HCT116 (cell line): Measurements from ENCODE around the gene SPSB4. TPM values are rescaled to one million over a fixed set of nuclear protein-coding genes. Genes with fewer than 3 reads are reported as not detected.

Experiments used
- ATAC-seq: fragments of 200-7000 bp; cut with Tn5 transposase; 2 replicates; pipeline ENCODE4 v1.9.1; 2020; ENCODE audit warnings: mild to moderate bottlenecking, moderate library complexity
- BruUV-seq: library from RNA; stranded (reverse); fragments of 400-500 nt; replicated peaks from 2 replicates; lab custom pipeline; 2021; lab: Mats Ljungman, UMichigan
- CTCF ChIA-PET: fragments of 300-600 bp; sonication (Branson Sonifier 250); formaldehyde crosslinking; loops from one replicate; lab custom pipeline; 2021; ENCODE audit warnings: antibody characterized with exemption; lab: Charles Lee
- POLR2A ChIA-PET: fragments of 300-600, 350-600 bp; sonication (Branson Sonifier 250); formaldehyde crosslinking; loops from one replicate; lab custom pipeline; 2021; ENCODE audit warnings: antibody characterized with exemption; lab: Charles Lee
- RAD21 ChIA-PET, 2 experiments: fragments of 300-600 bp; sonication (Branson Sonifier 250); formaldehyde crosslinking; loops; one replicate each; lab custom pipeline; 2023; ENCODE audit warnings: low total read pairs in 2 of 2; ENCODE audit not compliant: uncharacterized antibody in 2 of 2, unreplicated experiment in 2 of 2, low non-redundant PET in 1 of 2; lab: Charles Lee
- DNase-seq: peaks from one replicate; pipeline ENCODE4 v3.0.0-alpha.2; 2010; ENCODE audit warnings: low read depth, low spot score
- H2AFZ ChIP-seq: fragments of 200-600 bp; shearing (Covaris generic), sonication (generic); 2 replicates; pipeline ENCODE4 v1.6.1; 2017; ENCODE audit warnings: low read depth, mixed run types, mixed read lengths, antibody characterized with exemption, low read length; ENCODE audit not compliant: poor library complexity, severe bottlenecking
- H3K27ac ChIP-seq: 2 replicates; pipeline ENCODE4 v1.5.1; 2012; ENCODE audit warnings: low read depth, low read length
- H3K27me3 ChIP-seq: fragments of 200-600 bp; sonication (generic); 2 replicates; pipeline ENCODE4 v1.6.1; 2016; ENCODE audit warnings: mixed run types, low read length, mixed read lengths; ENCODE audit not compliant: insufficient read depth
- H3K36me3 ChIP-seq, 2 experiments: fragments of 200-500 bp in 1 of 2; fragments of 200-600 bp in 1 of 2; sonication (Bioruptor generic) in 1 of 2; sonication (generic) in 1 of 2; 2 replicates each; pipeline versions ENCODE4 v1.5.1 to v1.6.1; 2014 to 2016; ENCODE audit warnings: low read length in 2 of 2, inconsistent platforms in 1 of 2, mixed read lengths in 1 of 2, mixed run types in 1 of 2; ENCODE audit not compliant: insufficient read depth in 2 of 2, control insufficient read depth in 1 of 2
- H3K4me1 ChIP-seq, 2 experiments: fragments of 200-600 bp in 1 of 2; sonication (generic) in 1 of 2; 2 replicates each; pipeline versions ENCODE4 v1.5.1 to v1.6.1; 2012 to 2017; ENCODE audit warnings: low read length in 2 of 2, inconsistent platforms in 1 of 2, mild to moderate bottlenecking in 1 of 2, mixed read lengths in 1 of 2, mixed run types in 1 of 2, moderate library complexity in 1 of 2; ENCODE audit not compliant: insufficient read depth in 2 of 2, control insufficient read depth in 1 of 2
- H3K4me2 ChIP-seq: fragments of 200-600 bp; sonication (generic); 2 replicates; pipeline ENCODE4 v1.6.1; 2017; ENCODE audit warnings: mixed run types, low read length, mixed read lengths
- H3K4me3 ChIP-seq, 2 experiments: fragments of 200-600 bp in 1 of 2; sonication (generic) in 1 of 2; replicated peaks in 1 of 2; 2 replicates each; pipeline ENCODE4 v1.5.1; 2011 to 2016; ENCODE audit warnings: low read length in 2 of 2, control low read depth in 1 of 2, low read depth in 1 of 2, mild to moderate bottlenecking in 1 of 2, mixed read lengths in 1 of 2, mixed run types in 1 of 2
- H3K79me2 ChIP-seq: fragments of 200-600 bp; sonication (generic); 2 replicates; pipeline ENCODE4 v1.6.1; 2017; ENCODE audit warnings: mild to moderate bottlenecking, mixed run types, low read length, moderate library complexity, mixed read lengths; ENCODE audit not compliant: insufficient read depth
- H3K9ac ChIP-seq: fragments of 200-600 bp; sonication (generic); 2 replicates; pipeline ENCODE4 v1.6.1; 2016; ENCODE audit warnings: low read length, mixed read lengths
- H3K9me2 ChIP-seq: fragments of 200-600 bp; sonication (generic), shearing (Covaris generic); 2 replicates; pipeline ENCODE4 v1.6.1; 2017; ENCODE audit warnings: mixed run types, mild to moderate bottlenecking, moderate library complexity; ENCODE audit not compliant: insufficient read depth
- H3K9me3 ChIP-seq, 2 experiments: fragments of 200-500 bp in 1 of 2; fragments of 200-600 bp in 1 of 2; sonication (Bioruptor generic) in 1 of 2; sonication (generic) in 1 of 2; 2 replicates each; pipeline ENCODE4 v1.6.1; 2014 to 2017; ENCODE audit warnings: low read length in 2 of 2, mixed read lengths in 2 of 2, inconsistent platforms in 1 of 2, low read depth in 1 of 2, mild to moderate bottlenecking in 1 of 2, mixed run types in 1 of 2, moderate library complexity in 1 of 2; ENCODE audit not compliant: control insufficient read depth in 1 of 2, insufficient read depth in 1 of 2
- H4K20me1 ChIP-seq: fragments of 200-600 bp; sonication (generic), shearing (Covaris generic); 2 replicates; pipeline ENCODE4 v1.6.1; 2017; ENCODE audit warnings: mixed run types, mild to moderate bottlenecking, moderate library complexity; ENCODE audit not compliant: insufficient read depth
- CBX3 ChIP-seq: IDR thresholded peaks from 2 replicates; pipeline ENCODE4 v1.6.1; 2012; ENCODE audit warnings: low read depth
- ELF1 ChIP-seq: IDR thresholded peaks from 2 replicates; pipeline ENCODE4 v1.6.1; 2012; ENCODE audit warnings: low read depth, borderline replicate concordance
- MAX ChIP-seq: IDR thresholded peaks from 2 replicates; pipeline ENCODE4 v1.6.1; 2012
- POLR2A ChIP-seq: IDR thresholded peaks from 2 replicates; pipeline ENCODE4 v1.7.0; 2011; ENCODE audit warnings: borderline replicate concordance; ENCODE audit not compliant: insufficient read depth, insufficient read length; ENCODE audit errors: extremely low read depth
- RAD21 ChIP-seq: IDR thresholded peaks from 2 replicates; pipeline ENCODE4 v1.6.1; 2012; ENCODE audit warnings: low read depth, mild to moderate bottlenecking
- REST ChIP-seq: IDR thresholded peaks from 2 replicates; pipeline ENCODE4 v1.6.1; 2012; ENCODE audit warnings: low read depth
- SIN3A ChIP-seq: IDR thresholded peaks from 2 replicates; pipeline ENCODE4 v1.6.1; 2012; ENCODE audit warnings: low read depth
- SP1 ChIP-seq: IDR thresholded peaks from 2 replicates; pipeline ENCODE4 v1.6.1; 2012; ENCODE audit warnings: low read depth
- TCF7L2 ChIP-seq: IDR thresholded peaks from 2 replicates; pipeline ENCODE4 v1.7.0; 2011; ENCODE audit warnings: borderline replicate concordance, inconsistent platforms; ENCODE audit not compliant: insufficient read depth, insufficient read length; ENCODE audit errors: extremely low read depth
- ZFX ChIP-seq: fragments of 450-650 bp; IDR thresholded peaks from 2 replicates; pipeline ENCODE4 v1.6.1; 2017
- intact Hi-C: fragments of 100-400 bp; cut with micrococcal nuclease; formaldehyde crosslinking; loops from 2 replicates; pipeline ENCODE4 v1.10.0; 2022
- total RNA-seq: library from RNA; stranded (reverse); gene quantifications from one replicate; pipeline ENCODE4 v1.2.1, GENCODE V29; 2021; ENCODE audit not compliant: unreplicated experiment

The SPSB4 gene
- total RNA-seq, 1 experiment from 2014 or later: 0.57 TPM

GRCh38 chr3:141105828-141106628, 54.9 kb downstream of the SPSB4 start (continued):
- TF ChIP-seq REST: no peak
- TF ChIP-seq RAD21: peak; percentile 69
- no peak for TF ChIP-seq ELF1

- H3K4me3 ChIP-seq: no peak overlapping the region
- ChIA-PET CTCF (interaction anchor here (1.1 to 1.7 kb wide), 2 partner anchors 8 to 94 kb away, joined by 6 to 25 read pairs; no protein-coding TSS in a partner anchor), POLR2A (no interaction called here), RAD21 (no interaction called here)
- H3K27me3 ChIP-seq: no peaks in the 10 kb centered on the region
- H3K27ac ChIP-seq: no peak overlapping the region
- ATAC-seq (no peak), DNase-seq (no peak)
- no peak for TF ChIP-seq CBX3
- no peak for TF ChIP-seq MAX
- TF ChIP-seq SIN3A: no peak
- TF ChIP-seq ZFX: no peak
- TF ChIP-seq TCF7L2: no peak
- no peak for TF ChIP-seq SP1
- TF ChIP-seq RAD21: no peak
- no peak for TF ChIP-seq REST
- no peak for TF ChIP-seq POLR2A
- H3K9me2 ChIP-seq: no peaks in the 10 kb centered on the region
- no peaks in the 10 kb centered on the region for H3K36me3 ChIP-seq
- no peak overlapping the region for H3K4me2 ChIP-seq
- H3K4me1 ChIP-seq: no peaks in the 10 kb centered on the region
- no peaks in the 10 kb centered on the region for H3K79me2 ChIP-seq
- no TSS peak for BruUV-seq
- H4K20me1 ChIP-seq: no peaks in the 10 kb centered on the region
- intact Hi-C loops: no loop called here
- H2AFZ ChIP-seq: no peak overlapping the region
- peaks cover 0 to 3% of the 10 kb centered on the region in 2 experiments; a peak in 1 of 4 replicates for H3K9me3 ChIP-seq
- H3K9ac ChIP-seq: no peak overlapping the region
Observed at GRCh38 chr3:141106842-141107241, 55.7 kb downstream of the SPSB4 start.
